ENCODE data around the gene LRRN2. TPM values are rescaled to one million over a fixed set of nuclear protein-coding genes. Genes with fewer than 3 reads are reported as not detected.

The LRRN2 gene
- total and polyA plus RNA-seq, 2 experiments from 2014 or later, result 0.74 to 2.6 TPM

GRCh38 chr1:204680051-204680450 is 5.5 kb downstream of the LRRN2 start (continued):
- TF ChIP-seq, protein P1, sequence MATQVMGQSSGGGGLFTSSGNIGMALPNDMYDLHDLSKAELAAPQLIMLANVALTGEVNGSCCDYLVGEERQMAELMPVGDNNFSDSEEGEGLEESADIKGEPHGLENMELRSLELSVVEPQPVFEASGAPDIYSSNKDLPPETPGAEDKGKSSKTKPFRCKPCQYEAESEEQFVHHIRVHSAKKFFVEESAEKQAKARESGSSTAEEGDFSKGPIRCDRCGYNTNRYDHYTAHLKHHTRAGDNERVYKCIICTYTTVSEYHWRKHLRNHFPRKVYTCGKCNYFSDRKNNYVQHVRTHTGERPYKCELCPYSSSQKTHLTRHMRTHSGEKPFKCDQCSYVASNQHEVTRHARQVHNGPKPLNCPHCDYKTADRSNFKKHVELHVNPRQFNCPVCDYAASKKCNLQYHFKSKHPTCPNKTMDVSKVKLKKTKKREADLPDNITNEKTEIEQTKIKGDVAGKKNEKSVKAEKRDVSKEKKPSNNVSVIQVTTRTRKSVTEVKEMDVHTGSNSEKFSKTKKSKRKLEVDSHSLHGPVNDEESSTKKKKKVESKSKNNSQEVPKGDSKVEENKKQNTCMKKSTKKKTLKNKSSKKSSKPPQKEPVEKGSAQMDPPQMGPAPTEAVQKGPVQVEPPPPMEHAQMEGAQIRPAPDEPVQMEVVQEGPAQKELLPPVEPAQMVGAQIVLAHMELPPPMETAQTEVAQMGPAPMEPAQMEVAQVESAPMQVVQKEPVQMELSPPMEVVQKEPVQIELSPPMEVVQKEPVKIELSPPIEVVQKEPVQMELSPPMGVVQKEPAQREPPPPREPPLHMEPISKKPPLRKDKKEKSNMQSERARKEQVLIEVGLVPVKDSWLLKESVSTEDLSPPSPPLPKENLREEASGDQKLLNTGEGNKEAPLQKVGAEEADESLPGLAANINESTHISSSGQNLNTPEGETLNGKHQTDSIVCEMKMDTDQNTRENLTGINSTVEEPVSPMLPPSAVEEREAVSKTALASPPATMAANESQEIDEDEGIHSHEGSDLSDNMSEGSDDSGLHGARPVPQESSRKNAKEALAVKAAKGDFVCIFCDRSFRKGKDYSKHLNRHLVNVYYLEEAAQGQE (IDR thresholded peaks at IDR 0.05; ENCODE audit: unreplicated experiment), result no peak

- Histone ChIP-seq H3K79me2 (replicated peaks; ENCODE audit: insufficient read depth) (no peaks in the 10 kb centered on the region), H3K9me2 (ENCODE audit: insufficient read depth) (no peaks in the 10 kb centered on the region), H4K20me1 (replicated peaks; ENCODE audit: insufficient read depth) (no peaks in the 10 kb centered on the region; the same call in 1 of the 2 replicates), H3K36me3 (ENCODE audit: insufficient read depth) (no peaks in the 10 kb centered on the region), H3K27ac (ENCODE audit: low read depth) (no peak overlapping the region), H3K4me2 (no peak overlapping the region), H3K4me1 (ENCODE audit: insufficient read depth) (peaks cover 6% of the 10 kb centered on the region; the same call in 1 of the 2 replicates), H3K27me3 (ENCODE audit: insufficient read depth) (peaks cover 15% of the 10 kb centered on the region), H3F3A (replicated peaks; ENCODE audit: low read depth) (no peaks in the 10 kb centered on the region), H2AFZ (no peak overlapping the region), H3K4me3 (no peak overlapping the region)
- no peaks in the 10 kb centered on the region; the same call in 1 of the 3 replicates for H3K36me3 Mint-ChIP-seq (ENCODE audit: low read depth)
- no peaks in the 10 kb centered on the region for H3K9me3 Mint-ChIP-seq
- H3K4me3 Mint-ChIP-seq, result no peak overlapping the region
- peaks cover 11% of the 10 kb centered on the region for H3K27me3 Mint-ChIP-seq (ENCODE audit: insufficient read depth, low read depth, poor library complexity)
- peaks cover 30% of the 10 kb centered on the region for H3K4me1 Mint-ChIP-seq
- DNase-seq (ENCODE audit: low spot score), result no peak
- no peak overlapping the region for H3K27ac Mint-ChIP-seq
- ATAC-seq, result no peak
- TF ChIP-seq EZH2 (IDR thresholded peaks at IDR 0.05; ENCODE audit: low read depth, unreplicated experiment) (no peak), POLR2AphosphoS5 (IDR thresholded peaks at IDR 0.05; ENCODE audit: low read depth) (no peak), ZNF331 (CRISPR knock-in tag; IDR thresholded peaks at IDR 0.05; ENCODE audit: low read depth) (no peak), ETS1 (IDR thresholded peaks at IDR 0.05) (no peak), EZH2phosphoT487 (IDR thresholded peaks at IDR 0.05; ENCODE audit: unreplicated experiment) (no peak), ZNF114 (CRISPR knock-in tag; IDR thresholded peaks at IDR 0.05) (no peak), NANOG (IDR thresholded peaks at IDR 0.05; ENCODE audit: borderline replicate concordance) (no peak), CTCF (conservative IDR thresholded peaks at IDR 0.05; ENCODE audit: low read depth in 2 of 2) (no peak), STAT1 (IDR thresholded peaks at IDR 0.05; ENCODE audit: unreplicated experiment) (no peak), CREB1 (CRISPR knock-in tag; IDR thresholded peaks at IDR 0.05; ENCODE audit: low read depth) (no peak)
- TF ChIP-seq, protein P2, sequence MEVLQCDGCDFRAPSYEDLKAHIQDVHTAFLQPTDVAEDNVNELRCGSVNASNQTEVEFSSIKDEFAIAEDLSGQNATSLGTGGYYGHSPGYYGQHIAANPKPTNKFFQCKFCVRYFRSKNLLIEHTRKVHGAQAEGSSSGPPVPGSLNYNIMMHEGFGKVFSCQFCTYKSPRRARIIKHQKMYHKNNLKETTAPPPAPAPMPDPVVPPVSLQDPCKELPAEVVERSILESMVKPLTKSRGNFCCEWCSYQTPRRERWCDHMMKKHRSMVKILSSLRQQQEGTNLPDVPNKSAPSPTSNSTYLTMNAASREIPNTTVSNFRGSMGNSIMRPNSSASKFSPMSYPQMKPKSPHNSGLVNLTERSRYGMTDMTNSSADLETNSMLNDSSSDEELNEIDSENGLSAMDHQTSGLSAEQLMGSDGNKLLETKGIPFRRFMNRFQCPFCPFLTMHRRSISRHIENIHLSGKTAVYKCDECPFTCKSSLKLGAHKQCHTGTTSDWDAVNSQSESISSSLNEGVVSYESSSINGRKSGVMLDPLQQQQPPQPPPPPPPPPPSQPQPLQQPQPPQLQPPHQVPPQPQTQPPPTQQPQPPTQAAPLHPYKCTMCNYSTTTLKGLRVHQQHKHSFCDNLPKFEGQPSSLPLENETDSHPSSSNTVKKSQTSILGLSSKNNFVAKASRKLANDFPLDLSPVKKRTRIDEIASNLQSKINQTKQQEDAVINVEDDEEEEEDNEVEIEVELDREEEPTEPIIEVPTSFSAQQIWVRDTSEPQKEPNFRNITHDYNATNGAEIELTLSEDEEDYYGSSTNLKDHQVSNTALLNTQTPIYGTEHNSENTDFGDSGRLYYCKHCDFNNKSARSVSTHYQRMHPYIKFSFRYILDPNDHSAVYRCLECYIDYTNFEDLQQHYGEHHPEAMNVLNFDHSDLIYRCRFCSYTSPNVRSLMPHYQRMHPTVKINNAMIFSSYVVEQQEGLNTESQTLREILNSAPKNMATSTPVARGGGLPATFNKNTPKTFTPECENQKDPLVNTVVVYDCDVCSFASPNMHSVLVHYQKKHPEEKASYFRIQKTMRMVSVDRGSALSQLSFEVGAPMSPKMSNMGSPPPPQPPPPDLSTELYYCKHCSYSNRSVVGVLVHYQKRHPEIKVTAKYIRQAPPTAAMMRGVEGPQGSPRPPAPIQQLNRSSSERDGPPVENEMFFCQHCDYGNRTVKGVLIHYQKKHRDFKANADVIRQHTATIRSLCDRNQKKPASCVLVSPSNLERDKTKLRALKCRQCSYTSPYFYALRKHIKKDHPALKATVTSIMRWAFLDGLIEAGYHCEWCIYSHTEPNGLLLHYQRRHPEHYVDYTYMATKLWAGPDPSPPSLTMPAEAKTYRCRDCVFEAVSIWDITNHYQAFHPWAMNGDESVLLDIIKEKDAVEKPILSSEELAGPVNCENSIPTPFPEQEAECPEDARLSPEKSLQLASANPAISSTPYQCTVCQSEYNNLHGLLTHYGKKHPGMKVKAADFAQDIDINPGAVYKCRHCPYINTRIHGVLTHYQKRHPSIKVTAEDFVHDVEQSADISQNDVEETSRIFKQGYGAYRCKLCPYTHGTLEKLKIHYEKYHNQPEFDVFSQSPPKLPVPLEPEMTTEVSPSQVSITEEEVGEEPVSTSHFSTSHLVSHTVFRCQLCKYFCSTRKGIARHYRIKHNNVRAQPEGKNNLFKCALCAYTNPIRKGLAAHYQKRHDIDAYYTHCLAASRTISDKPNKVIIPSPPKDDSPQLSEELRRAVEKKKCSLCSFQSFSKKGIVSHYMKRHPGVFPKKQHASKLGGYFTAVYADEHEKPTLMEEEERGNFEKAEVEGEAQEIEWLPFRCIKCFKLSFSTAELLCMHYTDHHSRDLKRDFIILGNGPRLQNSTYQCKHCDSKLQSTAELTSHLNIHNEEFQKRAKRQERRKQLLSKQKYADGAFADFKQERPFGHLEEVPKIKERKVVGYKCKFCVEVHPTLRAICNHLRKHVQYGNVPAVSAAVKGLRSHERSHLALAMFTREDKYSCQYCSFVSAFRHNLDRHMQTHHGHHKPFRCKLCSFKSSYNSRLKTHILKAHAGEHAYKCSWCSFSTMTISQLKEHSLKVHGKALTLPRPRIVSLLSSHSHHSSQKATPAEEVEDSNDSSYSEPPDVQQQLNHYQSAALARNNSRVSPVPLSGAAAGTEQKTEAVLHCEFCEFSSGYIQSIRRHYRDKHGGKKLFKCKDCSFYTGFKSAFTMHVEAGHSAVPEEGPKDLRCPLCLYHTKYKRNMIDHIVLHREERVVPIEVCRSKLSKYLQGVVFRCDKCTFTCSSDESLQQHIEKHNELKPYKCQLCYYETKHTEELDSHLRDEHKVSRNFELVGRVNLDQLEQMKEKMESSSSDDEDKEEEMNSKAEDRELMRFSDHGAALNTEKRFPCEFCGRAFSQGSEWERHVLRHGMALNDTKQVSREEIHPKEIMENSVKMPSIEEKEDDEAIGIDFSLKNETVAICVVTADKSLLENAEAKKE (CRISPR knock-in tag; IDR thresholded peaks at IDR 0.05), result no peak
Observed at GRCh38 chr1:204678721-204679475, 6.6 kb downstream of the LRRN2 start.

Data from GM23338 (cell line).